Measurements from ENCODE around the gene VEGFA. TPM values are rescaled to one million over a fixed set of nuclear protein-coding genes. Genes with fewer than 3 reads are reported as not detected.

VEGFA gene
- total RNA-seq, 1 donor from 2014 or later, result 231 TPM

GRCh38 chr6:43826730-43827129, 56.7 kb downstream of the VEGFA start:
- Histone ChIP-seq H3K9me3 (no peaks in the 10 kb centered on the region), H3K4me1 (peaks cover 5% of the 10 kb centered on the region), H3K27ac (no peak overlapping the region), H3K36me3 (no peaks in the 10 kb centered on the region), H3K27me3 (no peaks in the 10 kb centered on the region), H3K4me3 (no peak overlapping the region)
- no peak for TF ChIP-seq CTCF (IDR thresholded peaks at IDR 0.05)
- DNase-seq, result no peak
- intact Hi-C loops (cut with DNase I), result no loop called here
- ATAC-seq, result no peak

GRCh38 chr6:43827898-43828297, 57.9 kb downstream of the VEGFA start:
- Histone ChIP-seq H3K27ac (no peak overlapping the region), H3K4me1 (peaks cover 5% of the 10 kb centered on the region), H3K36me3 (no peaks in the 10 kb centered on the region), H3K27me3 (no peaks in the 10 kb centered on the region), H3K4me3 (no peak overlapping the region), H3K9me3 (no peaks in the 10 kb centered on the region)
- no peak for DNase-seq
- TF ChIP-seq CTCF (IDR thresholded peaks at IDR 0.05), result no peak
- ATAC-seq, result peak; percentile 37
- intact Hi-C loops (cut with DNase I), result no loop called here

- DNase-seq (no peak), ATAC-seq (peak; percentile 3)
- TF ChIP-seq CTCF (IDR thresholded peaks at IDR 0.05), result no peak
- H3K4me1 ChIP-seq, result no peaks in the 10 kb centered on the region
- no peaks in the 10 kb centered on the region for H3K9me3 ChIP-seq
- no peaks in the 10 kb centered on the region for H3K27me3 ChIP-seq
- H3K27ac ChIP-seq, result no peak overlapping the region
- intact Hi-C loops (cut with DNase I), result no loop called here
- no peaks in the 10 kb centered on the region for H3K36me3 ChIP-seq
- no peak overlapping the region for H3K4me3 ChIP-seq
These were observed 58.7 kb downstream of the VEGFA start for GRCh38 chr6:43828711-43829110.

GRCh38 chr6:43829470-43829869, 59.5 kb downstream of the VEGFA start:
- TF ChIP-seq CTCF (IDR thresholded peaks at IDR 0.05), result no peak

GRCh38 chr6:43830775-43831174, 60.8 kb downstream of the VEGFA start:
- no peaks in the 10 kb centered on the region for H3K36me3 ChIP-seq
- no peaks in the 10 kb centered on the region for H3K4me1 ChIP-seq
- H3K27ac ChIP-seq, result no peak overlapping the region
- DNase-seq (no peak), ATAC-seq (no peak)
- no peak for TF ChIP-seq CTCF (IDR thresholded peaks at IDR 0.05)
- no peaks in the 10 kb centered on the region for H3K9me3 ChIP-seq
- H3K27me3 ChIP-seq, result no peaks in the 10 kb centered on the region
- H3K4me3 ChIP-seq, result no peak overlapping the region
- intact Hi-C loops (cut with DNase I), result no loop called here

More at GRCh38 chr6:43829470-43829869, 59.5 kb downstream of the VEGFA start:
- no peak overlapping the region for H3K27ac ChIP-seq
- DNase-seq (no peak), ATAC-seq (no peak)
- intact Hi-C loops (cut with DNase I), result no loop called here
- H3K27me3 ChIP-seq, result no peaks in the 10 kb centered on the region
- no peaks in the 10 kb centered on the region for H3K4me1 ChIP-seq
- H3K4me3 ChIP-seq, result no peak overlapping the region
- H3K9me3 ChIP-seq, result no peaks in the 10 kb centered on the region
- H3K36me3 ChIP-seq, result no peaks in the 10 kb centered on the region

GRCh38 chr6:43831191-43831590, 61.2 kb downstream of the VEGFA start:
- Histone ChIP-seq H3K4me3 (no peak overlapping the region), H3K4me1 (no peaks in the 10 kb centered on the region), H3K27ac (no peak overlapping the region), H3K9me3 (no peaks in the 10 kb centered on the region), H3K36me3 (no peaks in the 10 kb centered on the region), H3K27me3 (no peaks in the 10 kb centered on the region)
- intact Hi-C loops (cut with DNase I), result no loop called here
- DNase-seq (no peak), ATAC-seq (no peak)
- no peak for TF ChIP-seq CTCF (IDR thresholded peaks at IDR 0.05)

Measured in upper lobe of right lung (tissue), 1 donor.